GM21526 (cell line): Measurements from ENCODE around the gene CIPC.
A peak's percentile ranks its signal among the peaks of the same experiment; 100 is the strongest.

ENCODE experiments used
- ATAC-seq: cut with Tn5 transposase; IDR thresholded peaks from one replicate; pipeline ENCODE4 v1.9.1; 2021; ENCODE audit warnings: moderate library complexity; ENCODE audit not compliant: unreplicated experiment, low FRiP score

The CIPC gene

GRCh38 chr14:77123381-77124325 lies 25.6 kb downstream of the CIPC start:
- no peak for ATAC-seq

- ATAC-seq, result no peak
These were observed 26.6 kb downstream of the CIPC start for GRCh38 chr14:77124345-77125280.

GRCh38 chr14:77125281-77125801 lies 27.3 kb downstream of the CIPC start:
- no peak for ATAC-seq

GRCh38 chr14:77125823-77126325 lies 27.8 kb downstream of the CIPC start:
- no peak for ATAC-seq

- ATAC-seq, result no peak
These were observed 28.5 kb downstream of the CIPC start for GRCh38 chr14:77126461-77126990.

GRCh38 chr14:77128414-77128891 lies 30.4 kb downstream of the CIPC start:
- ATAC-seq, result no peak

GRCh38 chr14:77130386-77130785 lies 32.3 kb downstream of the CIPC start:
- ATAC-seq, result no peak

- no peak for ATAC-seq
These were observed 33.1 kb downstream of the CIPC start for GRCh38 chr14:77131206-77131605.

GRCh38 chr14:77131871-77132486 lies 33.9 kb downstream of the CIPC start:
- no peak for ATAC-seq

GRCh38 chr14:77133720-77134338 lies 35.8 kb downstream of the CIPC start:
- peak; percentile 64 for ATAC-seq

GRCh38 chr14:77139022-77139421 lies 41.0 kb downstream of the CIPC start:
- ATAC-seq, result no peak

- no peak for ATAC-seq
These were observed 41.7 kb downstream of the CIPC start for GRCh38 chr14:77139540-77140358.

GRCh38 chr14:77140359-77141213 lies 42.5 kb downstream of the CIPC start:
- no peak for ATAC-seq

- no peak for ATAC-seq
These were observed 43.4 kb downstream of the CIPC start, which contains the start of gene ZDHHC22 for GRCh38 chr14:77141214-77142004. TSS of gene ZDHHC22 (minus strand) at chr14:77141791. CDS start at chr14:77139738, 2,053 bp downstream.

GRCh38 chr14:77142005-77142800 lies 44.1 kb downstream of the CIPC start:
- no peak for ATAC-seq

- ATAC-seq, result no peak
These were observed 45.0 kb downstream of the CIPC start for GRCh38 chr14:77143071-77143470.
